ENCODE results near the gene ONECUT1.
A peak's percentile ranks its signal among the peaks of the same experiment; 100 is the strongest.

Gene ONECUT1

GRCh38 chr15:52735231-52736089 lies 54.7 kb downstream of the ONECUT1 start:
- H3K27me3 ChIP-seq (ENCODE audit: control insufficient read depth in 5 of 5, insufficient read depth in 4 of 5, low read length in 5 of 5), result no peaks in the 10 kb centered on the region
- peaks cover 8 to 40% (median 34%) of the 10 kb centered on the region in 5 donors for H3K4me1 ChIP-seq (ENCODE audit: control insufficient read depth in 5 of 5, insufficient read depth in 5 of 5, low read length in 5 of 5)
- H3K27ac ChIP-seq (ENCODE audit: low read depth, low read length), result peak overlapping the region; percentile 96
- H3K9me3 ChIP-seq (ENCODE audit: control insufficient read depth in 5 of 5, low read length in 5 of 5), result no peaks in the 10 kb centered on the region
- no peak overlapping the region for H3K9ac ChIP-seq (ENCODE audit: low read length in 5 of 5)
- no peak overlapping the region for H3K4me3 ChIP-seq (ENCODE audit: low read depth in 1 of 5, low read length in 5 of 5)
- no peaks in the 10 kb centered on the region for H3K36me3 ChIP-seq (ENCODE audit: control insufficient read depth in 5 of 5, insufficient read depth in 5 of 5, low read length in 5 of 5)

DNA sequence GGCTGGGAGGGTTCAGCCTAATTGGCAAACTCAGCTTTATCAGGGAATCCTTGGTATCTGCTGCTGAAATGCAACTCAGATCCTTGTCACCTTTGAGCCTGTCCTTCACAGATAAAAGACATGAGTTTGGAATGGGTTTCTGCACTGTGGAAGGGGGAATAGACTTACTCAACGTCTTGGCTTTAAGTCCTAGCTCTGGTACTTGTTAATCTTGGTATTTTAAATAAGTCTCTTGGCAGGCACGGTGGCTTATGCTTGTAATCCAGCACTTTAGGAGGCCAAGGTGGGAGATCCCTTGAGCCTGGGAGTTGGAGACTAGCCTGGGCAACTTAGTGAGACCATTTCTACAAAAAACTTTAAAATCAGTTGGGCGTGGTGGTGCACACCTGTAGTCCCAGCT lies 55.8 kb downstream of the ONECUT1 start:
- H3K27me3 ChIP-seq (ENCODE audit: control insufficient read depth in 5 of 5, insufficient read depth in 4 of 5, low read length in 5 of 5), result no peaks in the 10 kb centered on the region
- H3K36me3 ChIP-seq (ENCODE audit: control insufficient read depth in 5 of 5, insufficient read depth in 5 of 5, low read length in 5 of 5), result no peaks in the 10 kb centered on the region
- H3K27ac ChIP-seq (ENCODE audit: low read depth, low read length), result peak overlapping the region; percentile 96
- peak overlapping the region in 1 of 5 donors; percentile 62 for H3K9ac ChIP-seq (ENCODE audit: low read length in 5 of 5)
- no peak overlapping the region for H3K4me3 ChIP-seq (ENCODE audit: low read depth in 1 of 5, low read length in 5 of 5)
- no peaks in the 10 kb centered on the region for H3K9me3 ChIP-seq (ENCODE audit: control insufficient read depth in 5 of 5, low read length in 5 of 5)
- H3K4me1 ChIP-seq (ENCODE audit: control insufficient read depth in 5 of 5, insufficient read depth in 5 of 5, low read length in 5 of 5), result peaks cover 8 to 46% (median 41%) of the 10 kb centered on the region in 5 donors

- H3K36me3 ChIP-seq (ENCODE audit: control insufficient read depth in 5 of 5, insufficient read depth in 5 of 5, low read length in 5 of 5), result no peaks in the 10 kb centered on the region
- H3K9ac ChIP-seq (ENCODE audit: low read length in 5 of 5), result peak overlapping the region; percentile 5 to 66 (median 38)
- H3K27ac ChIP-seq (ENCODE audit: low read depth, low read length), result peak overlapping the region; percentile 96
- no peak overlapping the region for H3K4me3 ChIP-seq (ENCODE audit: low read depth in 1 of 5, low read length in 5 of 5)
- peaks cover 8 to 46% (median 44%) of the 10 kb centered on the region in 5 donors for H3K4me1 ChIP-seq (ENCODE audit: control insufficient read depth in 5 of 5, insufficient read depth in 5 of 5, low read length in 5 of 5)
- H3K9me3 ChIP-seq (ENCODE audit: control insufficient read depth in 5 of 5, low read length in 5 of 5), result no peaks in the 10 kb centered on the region
- H3K27me3 ChIP-seq (ENCODE audit: control insufficient read depth in 5 of 5, insufficient read depth in 4 of 5, low read length in 5 of 5), result no peaks in the 10 kb centered on the region
Observed at GRCh38 chr15:52733696-52734255, 56.4 kb downstream of the ONECUT1 start.

- H3K27ac ChIP-seq (ENCODE audit: low read depth, low read length), result peak overlapping the region; percentile 96
- no peaks in the 10 kb centered on the region for H3K9me3 ChIP-seq (ENCODE audit: control insufficient read depth in 5 of 5, low read length in 5 of 5)
- H3K9ac ChIP-seq (ENCODE audit: low read length in 5 of 5), result peak overlapping the region in 2 of 5 donors; percentile 62 to 66
- no peaks in the 10 kb centered on the region for H3K27me3 ChIP-seq (ENCODE audit: control insufficient read depth in 5 of 5, insufficient read depth in 4 of 5, low read length in 5 of 5)
- no peak overlapping the region for H3K4me3 ChIP-seq (ENCODE audit: low read depth in 1 of 5, low read length in 5 of 5)
- no peaks in the 10 kb centered on the region for H3K36me3 ChIP-seq (ENCODE audit: control insufficient read depth in 5 of 5, insufficient read depth in 5 of 5, low read length in 5 of 5)
- H3K4me1 ChIP-seq (ENCODE audit: control insufficient read depth in 5 of 5, insufficient read depth in 5 of 5, low read length in 5 of 5), result peaks cover 8 to 46% (median 45%) of the 10 kb centered on the region in 5 donors
Observed at GRCh38 chr15:52733088-52733487, 57.0 kb downstream of the ONECUT1 start.

- H3K4me1 ChIP-seq (ENCODE audit: control insufficient read depth in 5 of 5, insufficient read depth in 5 of 5, low read length in 5 of 5), result peaks cover 8 to 46% (median 45%) of the 10 kb centered on the region in 5 donors
- no peak overlapping the region for H3K27ac ChIP-seq (ENCODE audit: low read depth, low read length)
- H3K27me3 ChIP-seq (ENCODE audit: control insufficient read depth in 5 of 5, insufficient read depth in 4 of 5, low read length in 5 of 5), result no peaks in the 10 kb centered on the region
- H3K4me3 ChIP-seq (ENCODE audit: low read depth in 1 of 5, low read length in 5 of 5), result no peak overlapping the region
- no peaks in the 10 kb centered on the region for H3K9me3 ChIP-seq (ENCODE audit: control insufficient read depth in 5 of 5, low read length in 5 of 5)
- no peaks in the 10 kb centered on the region for H3K36me3 ChIP-seq (ENCODE audit: control insufficient read depth in 5 of 5, insufficient read depth in 5 of 5, low read length in 5 of 5)
- H3K9ac ChIP-seq (ENCODE audit: low read length in 5 of 5), result no peak overlapping the region
Observed at GRCh38 chr15:52732551-52732950, 57.6 kb downstream of the ONECUT1 start.

- H3K9me3 ChIP-seq (ENCODE audit: control insufficient read depth in 5 of 5, low read length in 5 of 5), result no peaks in the 10 kb centered on the region
- H3K4me3 ChIP-seq (ENCODE audit: low read depth in 1 of 5, low read length in 5 of 5), result no peak overlapping the region
- peaks cover 8 to 46% (median 45%) of the 10 kb centered on the region in 5 donors for H3K4me1 ChIP-seq (ENCODE audit: control insufficient read depth in 5 of 5, insufficient read depth in 5 of 5, low read length in 5 of 5)
- no peaks in the 10 kb centered on the region for H3K27me3 ChIP-seq (ENCODE audit: control insufficient read depth in 5 of 5, insufficient read depth in 4 of 5, low read length in 5 of 5)
- peak overlapping the region; percentile 17 for H3K27ac ChIP-seq (ENCODE audit: low read depth, low read length)
- H3K36me3 ChIP-seq (ENCODE audit: control insufficient read depth in 5 of 5, insufficient read depth in 5 of 5, low read length in 5 of 5), result no peaks in the 10 kb centered on the region
- H3K9ac ChIP-seq (ENCODE audit: low read length in 5 of 5), result no peak overlapping the region
Observed at GRCh38 chr15:52731732-52732470, 58.2 kb downstream of the ONECUT1 start.

DNA sequence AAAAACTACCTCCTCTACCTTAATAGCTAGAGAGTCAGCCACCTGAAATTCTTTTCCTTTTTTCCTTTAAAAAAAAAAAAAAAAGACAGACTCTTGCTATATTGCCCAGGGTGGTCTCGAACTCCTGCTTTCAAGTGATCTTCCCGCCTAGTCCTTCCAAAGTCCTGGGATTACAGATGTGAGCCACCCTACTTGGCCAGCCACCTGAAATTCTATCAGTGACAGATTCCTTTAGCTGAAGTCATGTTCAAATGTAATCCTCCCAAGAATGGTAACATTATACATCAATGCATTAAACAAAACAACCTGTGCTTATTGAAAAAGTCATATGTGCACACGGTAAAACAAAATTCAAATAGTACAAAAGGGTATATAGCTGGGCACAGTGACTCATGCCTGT lies 59.1 kb downstream of the ONECUT1 start:
- Histone ChIP-seq H3K36me3 (ENCODE audit: control insufficient read depth in 5 of 5, insufficient read depth in 5 of 5, low read length in 5 of 5) (no peaks in the 10 kb centered on the region), H3K27me3 (ENCODE audit: control insufficient read depth in 5 of 5, insufficient read depth in 4 of 5, low read length in 5 of 5) (no peaks in the 10 kb centered on the region), H3K9ac (ENCODE audit: low read length in 5 of 5) (no peak overlapping the region), H3K27ac (ENCODE audit: low read depth, low read length) (no peak overlapping the region), H3K9me3 (ENCODE audit: control insufficient read depth in 5 of 5, low read length in 5 of 5) (no peaks in the 10 kb centered on the region), H3K4me1 (ENCODE audit: control insufficient read depth in 5 of 5, insufficient read depth in 5 of 5, low read length in 5 of 5) (peaks cover 8 to 45% (median 43%) of the 10 kb centered on the region in 5 donors), H3K4me3 (ENCODE audit: low read depth in 1 of 5, low read length in 5 of 5) (no peak overlapping the region)

DNA sequence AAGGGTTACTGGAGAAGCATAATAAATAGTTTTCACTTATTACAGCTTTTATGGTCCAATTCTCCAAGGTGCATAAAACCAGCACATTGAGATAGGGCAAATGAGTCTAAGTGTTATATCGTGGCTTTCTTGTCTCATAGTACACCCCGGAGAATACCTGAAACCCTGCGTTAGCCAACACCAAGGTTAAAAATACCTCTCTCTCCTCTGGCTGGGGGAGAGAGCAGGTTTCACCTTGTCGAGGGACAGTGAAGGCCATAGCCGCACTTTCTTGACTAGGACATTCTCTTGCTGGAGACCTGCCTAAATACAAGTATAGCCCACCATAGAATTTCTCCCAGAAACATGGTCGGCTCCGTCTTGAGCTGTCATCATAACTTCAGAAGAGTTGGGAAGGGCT lies 59.5 kb downstream of the ONECUT1 start:
- no peak overlapping the region for H3K27ac ChIP-seq (ENCODE audit: low read depth, low read length)
- H3K4me1 ChIP-seq (ENCODE audit: control insufficient read depth in 5 of 5, insufficient read depth in 5 of 5, low read length in 5 of 5), result peaks cover 8 to 45% (median 40%) of the 10 kb centered on the region in 5 donors
- H3K27me3 ChIP-seq (ENCODE audit: control insufficient read depth in 5 of 5, insufficient read depth in 4 of 5, low read length in 5 of 5), result no peaks in the 10 kb centered on the region
- no peak overlapping the region for H3K4me3 ChIP-seq (ENCODE audit: low read depth in 1 of 5, low read length in 5 of 5)
- H3K36me3 ChIP-seq (ENCODE audit: control insufficient read depth in 5 of 5, insufficient read depth in 5 of 5, low read length in 5 of 5), result no peaks in the 10 kb centered on the region
- H3K9ac ChIP-seq (ENCODE audit: low read length in 5 of 5), result no peak overlapping the region
- H3K9me3 ChIP-seq (ENCODE audit: control insufficient read depth in 5 of 5, low read length in 5 of 5), result no peaks in the 10 kb centered on the region

GRCh38 chr15:52730173-52730572 lies 60.0 kb downstream of the ONECUT1 start:
- Histone ChIP-seq H3K4me3 (ENCODE audit: low read depth in 1 of 5, low read length in 5 of 5) (no peak overlapping the region), H3K9me3 (ENCODE audit: control insufficient read depth in 5 of 5, low read length in 5 of 5) (no peaks in the 10 kb centered on the region), H3K27ac (ENCODE audit: low read depth, low read length) (no peak overlapping the region), H3K9ac (ENCODE audit: low read length in 5 of 5) (no peak overlapping the region), H3K36me3 (ENCODE audit: control insufficient read depth in 5 of 5, insufficient read depth in 5 of 5, low read length in 5 of 5) (no peaks in the 10 kb centered on the region), H3K27me3 (ENCODE audit: control insufficient read depth in 5 of 5, insufficient read depth in 4 of 5, low read length in 5 of 5) (no peaks in the 10 kb centered on the region), H3K4me1 (ENCODE audit: control insufficient read depth in 5 of 5, insufficient read depth in 5 of 5, low read length in 5 of 5) (peaks cover 8 to 45% (median 40%) of the 10 kb centered on the region in 5 donors)

- Histone ChIP-seq H3K27ac (ENCODE audit: low read depth, low read length) (no peak overlapping the region), H3K27me3 (ENCODE audit: control insufficient read depth in 5 of 5, insufficient read depth in 4 of 5, low read length in 5 of 5) (no peaks in the 10 kb centered on the region), H3K4me3 (ENCODE audit: low read depth in 1 of 5, low read length in 5 of 5) (no peak overlapping the region), H3K4me1 (ENCODE audit: control insufficient read depth in 5 of 5, insufficient read depth in 5 of 5, low read length in 5 of 5) (peaks cover 6 to 37% (median 29%) of the 10 kb centered on the region in 5 donors), H3K36me3 (ENCODE audit: control insufficient read depth in 5 of 5, insufficient read depth in 5 of 5, low read length in 5 of 5) (no peaks in the 10 kb centered on the region), H3K9ac (ENCODE audit: low read length in 5 of 5) (no peak overlapping the region), H3K9me3 (ENCODE audit: control insufficient read depth in 5 of 5, low read length in 5 of 5) (no peaks in the 10 kb centered on the region)
Observed at GRCh38 chr15:52728899-52729298, 61.2 kb downstream of the ONECUT1 start.

Measured in subcutaneous abdominal adipose tissue (tissue), 5 donors.